NCI-H345 (cell line): Measurements from ENCODE around the gene DYNC2H1.

Source experiments
- DNase-seq: peaks from one replicate; lab custom pipeline; 2025; lab: John Stamatoyannopoulos, UW

The DYNC2H1 gene

DNA sequence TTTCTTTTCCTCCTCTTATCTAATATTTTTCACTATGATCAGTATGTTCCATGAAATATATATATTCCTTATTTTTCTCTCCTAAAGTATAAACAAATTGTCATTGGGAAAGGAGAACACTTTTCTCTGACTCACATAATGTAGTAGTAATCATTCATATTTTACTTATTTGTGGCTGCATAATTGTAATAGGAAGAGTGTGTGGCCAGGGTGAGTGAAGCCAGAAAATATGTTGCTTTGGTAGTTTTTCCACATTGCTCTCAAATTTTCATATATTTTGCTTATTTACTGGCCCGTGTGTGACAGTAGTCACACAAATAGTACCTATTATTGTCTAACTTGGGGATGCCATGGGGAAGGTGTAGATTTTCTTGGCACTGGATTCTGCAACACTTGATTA lies 172.1 kb downstream of the DYNC2H1 start:
- no peak for DNase-seq

DNA sequence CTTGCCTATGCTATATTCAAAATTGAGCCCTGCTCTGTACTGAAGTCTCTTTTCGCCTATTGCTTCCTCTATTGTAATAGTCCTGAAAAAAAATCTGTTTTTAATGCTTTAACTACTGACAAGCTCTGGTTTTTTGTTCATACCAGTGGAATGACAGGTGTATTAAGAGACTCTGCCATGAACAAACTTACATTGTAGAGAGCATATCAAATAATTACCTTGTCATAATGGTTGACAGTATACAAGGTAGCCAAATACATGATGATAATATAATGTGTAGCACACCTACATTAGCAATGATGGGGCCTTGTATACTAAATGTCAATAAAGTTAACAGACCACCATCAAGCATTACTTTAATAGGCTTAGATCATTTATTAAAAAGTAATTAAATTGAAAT lies 175.0 kb downstream of the DYNC2H1 start:
- no peak for DNase-seq

DNA sequence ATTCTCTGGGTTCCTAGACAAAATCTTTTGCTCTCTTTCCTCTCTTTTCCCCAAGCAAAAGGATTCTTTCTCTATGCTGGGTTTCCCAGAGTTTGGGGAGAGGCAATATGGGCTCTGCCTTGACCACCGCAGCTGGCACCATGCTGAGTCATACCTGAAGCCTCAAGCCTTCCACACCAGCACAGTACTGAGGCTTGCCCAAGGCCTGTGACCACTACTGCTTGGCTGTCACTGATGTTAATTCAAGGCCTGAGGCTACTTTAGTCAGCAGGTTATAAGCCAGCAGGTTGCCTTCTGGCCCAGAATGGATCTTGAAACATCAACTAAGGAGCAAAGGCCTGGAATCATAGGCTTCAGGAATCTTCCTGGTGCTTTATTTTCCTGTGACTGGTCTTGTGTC lies 185.3 kb downstream of the DYNC2H1 start:
- no peak for DNase-seq

DNA sequence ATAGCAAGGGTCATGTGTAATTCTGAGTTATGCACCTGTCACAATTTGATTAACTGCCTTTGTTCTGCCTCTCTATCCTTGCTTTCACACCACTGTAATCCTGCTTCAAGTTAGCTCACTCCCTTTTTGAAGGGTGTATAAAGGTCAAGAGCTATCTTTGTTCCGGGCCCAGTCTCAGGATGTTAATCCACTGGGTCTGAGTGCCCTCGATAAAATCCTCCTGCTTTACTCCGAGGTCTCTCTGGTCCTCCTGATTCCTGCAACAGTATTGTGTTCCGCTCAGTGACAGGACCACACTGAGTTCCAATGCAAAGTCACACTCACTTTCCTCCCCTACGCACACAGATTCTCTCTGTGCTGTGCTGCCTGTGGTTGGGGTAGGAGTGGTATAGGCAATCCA lies 186.5 kb downstream of the DYNC2H1 start:
- DNase-seq, result no peak

DNA sequence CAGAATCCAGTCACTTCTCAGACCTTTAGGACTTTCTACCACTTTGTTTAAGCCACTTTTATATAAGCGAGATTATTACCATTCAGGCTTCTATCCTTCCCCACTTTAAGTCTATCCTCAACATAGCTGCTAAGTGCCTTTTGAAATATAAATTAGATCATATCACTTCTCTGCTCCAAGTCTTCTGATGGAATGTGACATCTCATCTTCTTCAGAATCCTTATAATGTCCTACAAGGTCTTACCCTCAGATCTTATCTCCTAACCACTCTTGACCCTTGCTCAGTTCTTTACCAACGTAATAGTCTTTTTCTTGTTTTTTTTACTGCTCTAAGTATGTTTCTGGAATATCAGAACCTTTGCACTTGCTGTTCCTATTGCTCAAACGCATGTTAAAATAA lies 188.7 kb downstream of the DYNC2H1 start:
- DNase-seq, result no peak

DNA sequence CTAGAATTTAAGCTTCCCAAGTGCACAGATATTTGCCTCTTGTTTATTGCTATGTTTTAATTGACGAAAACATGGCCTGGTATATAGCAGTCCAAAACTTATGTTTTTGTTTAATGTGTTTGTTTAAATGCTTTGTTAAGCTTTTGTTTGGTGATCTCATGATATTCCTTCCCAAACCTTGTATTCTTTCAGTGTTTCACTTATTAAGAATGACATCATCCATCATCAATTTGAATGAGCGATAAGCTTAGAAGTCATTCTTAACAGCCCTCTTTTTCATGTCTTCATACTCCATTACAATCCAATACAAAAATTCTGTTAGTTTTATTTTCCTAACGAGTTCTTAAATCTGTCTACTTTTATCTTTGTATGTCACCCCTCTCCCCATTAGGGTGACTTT lies 206.0 kb downstream of the DYNC2H1 start:
- DNase-seq, result no peak

DNA sequence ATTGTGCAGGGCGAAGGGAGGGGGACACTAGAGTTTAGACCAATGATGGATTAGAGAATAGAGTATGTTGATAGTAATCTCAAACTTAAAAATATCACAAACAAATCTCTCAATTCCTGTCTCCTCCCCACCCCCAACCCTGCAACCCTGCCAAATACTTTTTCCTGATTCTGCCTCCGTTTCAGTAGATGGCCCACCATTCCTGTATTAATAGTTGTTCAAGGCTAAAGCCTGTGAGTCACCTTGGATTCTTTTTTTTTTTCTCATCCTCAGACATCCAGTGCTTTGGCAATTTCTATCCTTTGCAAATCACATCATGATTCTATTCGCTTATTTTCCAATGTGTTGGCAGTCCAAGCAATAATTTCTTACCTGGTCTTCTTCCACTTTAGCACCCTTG lies 207.9 kb downstream of the DYNC2H1 start:
- no peak for DNase-seq

DNA sequence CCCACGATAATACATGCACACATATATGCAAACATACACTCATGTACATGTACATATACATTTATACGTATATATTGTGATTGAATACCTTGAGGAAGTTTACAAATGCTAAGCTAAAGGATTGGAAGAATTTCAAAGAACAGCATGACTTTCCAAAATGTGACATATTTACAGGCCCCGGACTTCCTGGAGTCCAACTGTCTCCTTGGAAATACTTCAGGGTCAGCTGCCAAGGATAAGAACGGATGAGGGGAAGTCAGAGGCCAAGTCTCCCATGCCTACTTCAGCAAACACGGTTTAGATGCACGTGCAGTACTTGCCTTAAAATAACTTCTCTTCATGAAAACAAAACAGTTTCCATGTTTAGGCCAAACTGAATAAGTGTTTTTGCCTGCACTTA lies 213.6 kb downstream of the DYNC2H1 start:
- no peak for DNase-seq

DNA sequence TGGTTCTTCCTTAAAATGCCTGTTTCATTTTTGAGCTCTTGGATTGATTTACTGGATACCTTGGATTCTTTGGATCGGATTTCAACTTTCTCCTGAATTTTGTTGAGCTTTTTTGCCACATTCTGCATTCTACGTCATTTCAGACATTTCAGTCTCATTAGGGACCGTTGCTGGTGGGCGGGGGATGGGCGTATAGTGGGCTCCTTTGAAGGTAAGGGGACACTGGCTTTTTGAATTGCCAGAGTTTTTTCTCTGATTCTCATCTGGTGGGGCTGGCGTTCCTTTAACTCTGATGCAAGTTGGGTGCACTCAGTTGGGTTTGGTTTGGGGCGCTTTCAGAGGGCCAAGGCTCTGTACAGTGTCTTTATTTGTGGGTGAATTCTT lies 216.5 kb downstream of the DYNC2H1 start:
- no peak for DNase-seq

DNA sequence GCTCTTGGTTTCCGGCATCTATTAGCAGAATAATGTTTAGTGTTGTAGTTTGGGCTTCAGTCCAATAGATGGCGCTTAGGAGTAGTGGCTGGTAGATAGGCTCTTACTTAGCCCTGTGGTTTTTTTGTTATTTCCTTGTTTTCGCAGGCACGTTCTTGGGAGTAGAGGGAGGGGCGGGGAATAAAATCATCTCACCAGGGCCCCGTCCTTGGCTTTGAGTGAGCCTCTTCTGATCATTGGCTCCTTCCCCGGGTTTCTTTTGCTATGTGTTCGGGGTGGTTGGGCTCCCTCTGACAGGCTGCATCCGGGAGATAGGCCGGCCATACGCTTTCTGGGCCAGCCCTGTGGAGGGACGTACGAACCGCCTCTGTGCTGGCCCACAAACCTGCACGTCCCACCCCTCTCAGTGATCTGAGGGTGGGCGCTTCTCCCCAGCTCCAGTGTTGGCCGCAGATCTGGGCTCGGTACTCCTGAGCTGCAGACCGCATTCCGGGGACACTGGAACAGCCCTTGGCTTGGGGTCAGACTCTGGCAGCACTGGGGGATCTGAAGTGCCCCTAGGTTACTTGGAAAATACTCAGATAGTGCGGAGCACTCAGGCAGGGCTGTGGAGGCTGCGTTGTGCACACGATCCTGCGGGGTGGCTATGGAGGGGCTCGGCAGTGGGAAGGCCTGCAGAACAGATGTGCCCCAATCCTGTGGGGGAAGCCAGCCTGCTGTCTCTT lies 217.0 kb downstream of the DYNC2H1 start:
- peak; percentile 36 for DNase-seq

DNA sequence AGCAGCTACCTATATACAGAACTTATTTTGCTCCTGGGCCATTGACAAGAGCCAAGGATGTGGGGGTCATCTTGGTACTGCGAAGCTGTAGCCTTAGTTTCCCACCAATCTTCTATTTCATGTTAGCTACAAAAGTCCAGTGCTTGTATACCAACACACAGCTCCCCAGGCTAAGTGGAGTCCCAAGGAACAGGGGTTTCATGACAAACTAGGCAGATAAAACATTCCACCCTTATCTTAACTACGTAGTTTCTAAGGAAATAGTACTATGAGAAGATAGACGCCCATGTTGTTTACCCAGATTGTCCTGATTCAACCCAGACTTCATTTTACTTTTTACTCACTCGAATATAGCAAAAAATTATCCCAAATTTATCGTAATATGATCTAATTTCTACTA lies 218.5 kb downstream of the DYNC2H1 start:
- DNase-seq, result no peak

DNA sequence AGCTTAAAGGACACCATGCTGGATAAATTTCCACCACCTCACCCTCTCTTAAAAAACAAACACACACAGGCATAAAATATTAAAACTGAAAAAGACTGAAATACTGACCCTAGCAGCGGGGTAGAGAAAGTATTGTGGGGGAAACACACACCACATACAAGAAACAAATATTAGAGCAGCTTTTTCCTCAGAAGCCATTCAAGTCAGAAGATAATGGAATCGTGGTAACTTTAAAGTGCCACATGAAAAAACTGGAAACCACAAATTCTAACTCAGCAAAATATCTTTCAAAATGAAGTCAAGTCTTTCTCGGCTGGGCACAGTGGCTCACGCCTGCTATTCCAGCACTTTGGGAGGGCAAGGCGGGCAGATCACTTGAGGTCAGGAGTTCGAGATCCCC lies 223.2 kb downstream of the DYNC2H1 start:
- DNase-seq, result no peak

DNA sequence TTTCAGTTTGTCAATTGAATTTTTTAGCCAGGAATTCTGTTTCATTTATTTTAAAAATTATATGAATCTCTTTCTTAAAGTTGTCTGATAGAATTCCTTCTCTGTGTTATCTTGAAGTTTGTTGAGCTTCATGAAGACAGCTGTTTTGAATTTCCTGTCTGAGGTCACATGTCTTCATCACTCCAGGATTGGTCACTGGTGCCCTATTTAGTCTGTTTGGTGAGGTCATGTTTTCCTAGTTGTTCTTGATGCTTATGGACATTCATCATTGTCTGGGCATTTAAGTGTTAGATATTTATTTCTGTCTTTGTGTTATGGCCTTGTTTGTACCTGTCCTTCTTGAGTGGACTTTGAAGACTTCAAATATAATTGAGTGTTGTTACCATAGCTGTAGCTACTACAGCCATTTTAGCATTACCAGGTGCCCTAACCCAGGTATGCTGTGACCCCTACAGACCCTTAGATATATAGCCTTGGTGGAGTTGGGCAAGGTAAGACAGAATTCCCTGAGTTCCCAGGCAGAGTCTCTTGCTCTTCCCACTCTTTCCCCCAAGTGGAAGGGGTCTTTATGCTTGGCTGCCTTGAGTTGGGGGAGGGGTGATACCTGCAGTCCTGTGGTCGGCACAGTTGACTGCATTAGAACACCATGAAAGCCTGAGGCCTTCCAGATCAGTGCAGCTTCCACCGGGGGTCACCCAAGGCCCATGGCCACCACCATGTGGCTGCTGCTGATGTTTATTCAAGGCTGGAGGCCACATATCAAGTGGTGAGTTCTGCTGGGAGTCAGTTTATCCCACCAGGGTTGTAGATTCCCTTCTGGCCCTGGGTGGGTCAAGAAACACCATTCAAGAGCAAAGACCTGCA lies 229.6 kb downstream of the DYNC2H1 start:
- DNase-seq, result no peak

DNA sequence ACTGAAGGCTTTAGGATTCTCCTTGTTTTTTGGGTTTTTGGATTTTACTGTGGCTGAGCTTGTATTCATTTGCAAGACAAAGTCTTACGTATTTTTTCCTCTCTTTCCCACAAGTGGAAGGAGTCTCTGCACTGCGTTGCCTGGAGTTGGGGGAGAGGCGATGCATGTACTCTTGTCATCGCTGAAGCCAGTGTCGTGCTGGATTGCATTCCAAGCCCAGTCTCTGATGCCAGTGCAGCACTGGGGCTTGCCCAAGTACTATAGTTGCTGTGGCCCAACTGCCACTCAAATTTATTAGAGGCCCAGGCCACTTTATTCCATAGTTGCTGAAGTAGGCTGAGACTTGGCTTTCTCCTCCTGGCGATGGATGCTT lies 230.2 kb downstream of the DYNC2H1 start:
- DNase-seq, result no peak

DNA sequence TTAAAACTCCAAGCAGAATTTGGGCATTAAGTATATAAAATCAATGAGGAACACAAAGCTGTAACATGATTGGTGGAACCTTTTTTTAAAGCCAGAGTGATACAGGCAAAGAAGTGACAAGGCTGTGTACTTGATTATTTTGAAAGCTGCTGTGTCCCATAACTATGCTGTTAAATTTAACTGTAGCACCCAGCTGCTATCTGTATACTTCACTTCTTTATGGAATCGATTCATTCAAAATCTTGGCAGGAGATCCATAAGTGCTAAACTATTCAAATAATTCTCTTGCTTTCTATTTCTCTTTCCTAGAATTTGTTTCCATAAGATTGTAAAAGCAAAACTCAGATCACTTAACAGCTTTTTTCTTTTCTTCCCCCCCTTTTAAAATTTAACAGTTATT lies 231.7 kb downstream of the DYNC2H1 start:
- DNase-seq, result no peak

DNA sequence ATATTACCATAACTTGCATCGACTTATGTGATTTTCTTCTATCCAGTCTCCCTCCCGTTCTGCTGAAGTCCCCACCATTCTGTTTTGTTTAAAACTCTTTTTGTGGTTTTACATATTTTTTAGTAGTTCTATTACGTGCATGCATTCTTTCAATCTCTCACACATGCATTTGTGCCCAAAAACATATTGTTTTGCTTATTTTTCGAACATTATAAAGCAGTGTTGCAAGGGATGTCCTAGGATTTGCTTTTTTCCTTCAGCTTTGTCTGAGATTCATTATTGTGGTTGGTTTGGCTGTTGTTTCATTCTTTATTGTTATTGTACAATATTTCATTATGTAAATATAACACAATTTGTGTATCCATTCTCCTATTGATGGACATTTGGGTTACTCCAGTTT lies 235.7 kb downstream of the DYNC2H1 start:
- DNase-seq, result no peak

DNA sequence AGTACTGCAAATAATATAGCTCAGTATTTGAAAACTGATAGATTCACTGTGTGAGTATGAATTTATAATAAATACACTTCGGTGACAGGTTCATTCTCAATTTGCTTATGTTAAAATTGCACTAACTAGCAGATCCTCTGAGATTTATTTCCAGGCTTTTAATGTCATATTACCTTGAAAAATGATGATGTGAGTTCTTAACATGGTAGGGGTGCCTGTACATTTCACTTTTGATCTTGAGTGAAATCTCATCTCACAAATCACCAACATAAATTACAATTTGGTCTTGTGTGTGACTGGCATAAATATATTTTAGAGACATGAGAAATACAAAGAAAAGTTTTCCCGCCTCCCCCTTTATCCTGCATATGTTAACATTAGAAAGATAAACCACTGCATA lies 240.4 kb downstream of the DYNC2H1 start:
- DNase-seq, result no peak

DNA sequence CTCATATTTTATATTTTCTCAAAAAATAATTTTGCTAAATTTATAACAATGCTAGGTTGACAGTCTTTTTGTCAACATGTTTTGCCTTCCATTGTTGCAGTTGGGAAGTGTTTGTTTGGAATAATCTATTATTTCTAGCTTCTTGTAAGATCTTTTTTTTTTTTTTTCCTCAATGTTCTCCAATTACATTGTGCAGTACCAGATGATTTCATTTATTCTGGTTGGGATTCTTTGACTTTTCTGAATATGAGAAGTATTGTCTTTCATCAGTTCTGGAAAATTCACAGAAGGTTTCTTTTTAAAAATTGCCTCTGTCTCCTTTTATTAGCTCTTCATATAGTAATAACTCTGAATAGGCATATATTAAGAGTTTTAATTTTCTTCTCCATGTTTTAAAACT lies 245.4 kb downstream of the DYNC2H1 start:
- DNase-seq, result no peak

DNA sequence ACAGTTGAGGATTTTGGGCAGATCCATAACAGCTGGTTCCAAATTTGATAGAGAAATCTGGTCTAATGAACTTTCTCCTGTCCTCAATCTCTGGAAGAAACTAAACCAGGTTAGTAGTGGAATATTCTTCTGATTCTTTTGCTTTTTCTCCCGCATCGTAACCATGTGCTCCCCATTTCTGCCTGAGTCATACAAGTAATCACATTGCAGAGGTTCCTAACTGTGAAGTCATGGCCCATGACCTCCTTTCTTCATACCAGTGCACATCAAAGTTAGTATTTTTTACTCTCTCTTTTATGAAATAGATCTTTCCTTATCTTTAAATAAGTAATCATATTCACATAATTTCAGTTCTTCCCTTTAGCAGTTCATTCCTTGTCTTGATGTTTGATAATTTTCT lies 249.0 kb downstream of the DYNC2H1 start:
- DNase-seq, result no peak

DNA sequence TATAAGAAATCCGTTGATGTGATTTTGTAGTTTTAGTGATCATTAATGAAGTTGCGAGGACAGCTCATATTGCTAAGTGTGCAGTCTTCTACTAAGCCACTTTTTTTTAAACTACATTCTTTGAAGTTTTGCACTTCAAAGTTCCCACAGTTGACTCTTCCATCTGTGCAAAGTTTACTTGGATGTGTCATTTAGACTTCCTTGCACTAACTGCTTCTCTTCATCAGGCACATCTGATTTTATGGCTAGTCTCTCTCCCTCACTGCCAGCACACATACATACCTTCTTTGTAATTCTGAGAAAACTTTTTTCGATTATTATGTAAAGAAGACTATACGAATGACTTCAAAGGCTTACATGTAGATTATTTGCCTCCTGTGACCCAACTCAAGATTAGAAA lies 250.0 kb downstream of the DYNC2H1 start:
- DNase-seq, result no peak

DNA sequence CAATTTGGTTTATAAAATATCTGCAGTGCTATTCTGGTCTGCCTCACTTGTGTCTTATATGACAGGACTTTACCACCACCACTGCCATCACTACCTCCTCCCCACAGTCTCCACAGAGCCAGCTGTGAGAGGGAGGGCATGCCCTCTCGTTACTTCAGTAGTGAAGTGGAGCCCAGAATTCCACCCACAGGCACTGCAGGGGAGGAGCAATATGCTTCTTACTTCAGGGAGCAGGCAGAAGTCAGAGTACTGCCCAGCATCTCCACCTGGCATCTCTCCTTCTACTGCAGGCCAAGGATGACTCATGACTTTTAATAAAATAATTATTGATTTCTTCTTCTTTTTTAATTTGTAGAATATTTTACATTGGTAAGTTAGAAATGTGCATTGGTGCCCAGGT lies 255.5 kb downstream of the DYNC2H1 start:
- DNase-seq, result no peak

DNA sequence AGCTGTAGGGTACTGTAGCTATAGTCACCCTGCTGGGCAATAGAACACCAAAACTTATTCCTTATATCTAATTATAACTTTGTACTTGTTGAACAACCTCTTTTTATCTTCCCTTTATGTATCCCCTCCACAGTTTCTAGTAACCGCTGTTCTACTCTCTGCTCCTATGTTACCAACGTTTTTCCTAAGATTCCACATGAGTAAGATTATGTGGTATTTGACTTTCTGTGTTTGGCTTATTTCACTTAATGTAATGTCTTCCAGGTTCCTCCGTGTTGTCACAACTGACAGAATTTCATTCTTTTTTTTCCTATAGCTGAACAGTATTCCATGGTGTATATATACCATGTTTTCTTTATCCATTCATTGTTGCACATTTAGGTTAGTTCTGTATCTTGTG lies 258.4 kb downstream of the DYNC2H1 start:
- DNase-seq, result no peak

DNA sequence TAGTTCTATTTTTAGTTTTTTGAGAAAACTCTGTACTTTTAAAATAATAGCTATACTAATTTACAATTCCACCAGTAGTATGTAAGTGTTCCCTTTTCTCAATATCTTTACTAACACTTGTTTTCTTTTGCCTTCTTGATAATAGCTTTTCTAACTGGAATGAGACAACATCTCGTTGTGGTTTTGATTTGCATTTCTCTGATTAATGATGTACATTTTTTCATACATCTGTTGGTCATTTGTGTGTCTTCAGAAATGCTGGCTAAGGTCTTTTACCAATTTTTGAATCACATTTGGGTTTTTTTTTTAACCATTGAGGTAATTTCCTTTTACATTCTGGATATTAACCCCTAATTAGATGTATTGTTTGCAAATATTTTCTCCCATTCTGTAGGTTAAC lies 258.9 kb downstream of the DYNC2H1 start:
- DNase-seq, result no peak

DNA sequence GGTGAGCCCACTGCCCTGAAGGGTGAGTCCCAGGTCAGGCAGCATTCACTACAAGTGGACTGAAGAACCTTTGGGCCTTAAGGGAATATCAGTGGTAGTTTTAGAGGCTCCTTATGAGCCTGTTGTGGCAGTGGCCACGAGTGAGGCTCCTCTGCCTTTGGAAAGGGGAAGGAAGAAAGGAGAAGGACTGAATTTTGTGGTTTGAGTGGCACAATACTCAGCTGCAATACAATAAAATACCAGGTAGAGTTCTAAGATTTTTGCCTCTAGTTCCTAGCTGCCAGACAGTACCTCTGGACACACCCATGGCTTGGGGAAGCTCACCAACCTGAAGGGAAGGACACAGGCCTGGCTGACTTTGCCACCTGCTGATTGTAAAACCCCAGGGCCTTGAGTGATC lies 260.9 kb downstream of the DYNC2H1 start:
- no peak for DNase-seq
